ENCODE measurements around the gene SLC24A1.
"Not testable (repeated sequence)": the region's sequence is repeated elsewhere in the genome, so short reads cannot be mapped to it uniquely, and the experiment has no call there.

The SLC24A1 gene

GRCh38 chr15:65621638-65622037 lies at the start of gene SLC24A1:
Gene SLC24A1 (plus strand): TSS chr15:65621938. CDS start chr15:65624081, 2,143 bp downstream.
- DNase-seq, result no peak

- DNase-seq, result no peak
Observed at GRCh38 chr15:65571971-65572370, 49.8 kb upstream of the SLC24A1 start.

- DNase-seq, result no peak
Observed at GRCh38 chr15:65576664-65577063, 45.1 kb upstream of the SLC24A1 start.

GRCh38 chr15:65577129-65577996 lies 44.4 kb upstream of the SLC24A1 start:
- no peak for DNase-seq

- DNase-seq, result no peak
Observed at GRCh38 chr15:65578904-65579728, 42.6 kb upstream of the SLC24A1 start.

GRCh38 chr15:65579762-65580161 lies 42.0 kb upstream of the SLC24A1 start:
- DNase-seq, result no peak

GRCh38 chr15:65580287-65580686 lies 41.5 kb upstream of the SLC24A1 start:
- no peak for DNase-seq

- DNase-seq, result no peak
Observed at GRCh38 chr15:65583701-65584100, 38.0 kb upstream of the SLC24A1 start.

- DNase-seq, result no peak
Observed at GRCh38 chr15:65584241-65584640, 37.5 kb upstream of the SLC24A1 start.

- no peak for DNase-seq
Observed at GRCh38 chr15:65587094-65587493, 34.6 kb upstream of the SLC24A1 start.

GRCh38 chr15:65595960-65596359 lies 25.8 kb upstream of the SLC24A1 start:
- no peak for DNase-seq

GRCh38 chr15:65598468-65598867 lies 23.3 kb upstream of the SLC24A1 start:
- DNase-seq, result no peak

- DNase-seq, result no peak
Observed at GRCh38 chr15:65599677-65600076, 22.1 kb upstream of the SLC24A1 start.

- DNase-seq, result no peak
Observed at GRCh38 chr15:65603134-65603533, 18.6 kb upstream of the SLC24A1 start.

GRCh38 chr15:65603559-65603958 lies 18.2 kb upstream of the SLC24A1 start:
- no peak for DNase-seq

GRCh38 chr15:65610871-65611718 lies 10.6 kb upstream of the SLC24A1 start, which contains the start of gene INTS14:
Gene INTS14 (minus strand): TSS chr15:65611131. CDS start chr15:65607380, 3,751 bp downstream.
- DNase-seq, result peak; percentile 92

GRCh38 chr15:65611888-65612615 lies 9.7 kb upstream of the SLC24A1 start:
- DNase-seq, result no peak

- DNase-seq, result no peak
Observed at GRCh38 chr15:65612616-65612946, 9.2 kb upstream of the SLC24A1 start.

- DNase-seq, result no peak
Observed at GRCh38 chr15:65612949-65613744, 8.6 kb upstream of the SLC24A1 start.

GRCh38 chr15:65615887-65616286 lies 5.9 kb upstream of the SLC24A1 start:
- DNase-seq, result not testable (repeated sequence)

GRCh38 chr15:65618560-65619109 lies 3.1 kb upstream of the SLC24A1 start:
- DNase-seq, result no peak

Data from NCI-H1694 (cell line).